NCI-H524 (cell line): ENCODE results near the gene SAMD4A.

Experiments
- DNase-seq, 2 experiments: peaks; one replicate each; lab custom pipeline; 2025; lab: John Stamatoyannopoulos, UW

Gene SAMD4A, protein sequence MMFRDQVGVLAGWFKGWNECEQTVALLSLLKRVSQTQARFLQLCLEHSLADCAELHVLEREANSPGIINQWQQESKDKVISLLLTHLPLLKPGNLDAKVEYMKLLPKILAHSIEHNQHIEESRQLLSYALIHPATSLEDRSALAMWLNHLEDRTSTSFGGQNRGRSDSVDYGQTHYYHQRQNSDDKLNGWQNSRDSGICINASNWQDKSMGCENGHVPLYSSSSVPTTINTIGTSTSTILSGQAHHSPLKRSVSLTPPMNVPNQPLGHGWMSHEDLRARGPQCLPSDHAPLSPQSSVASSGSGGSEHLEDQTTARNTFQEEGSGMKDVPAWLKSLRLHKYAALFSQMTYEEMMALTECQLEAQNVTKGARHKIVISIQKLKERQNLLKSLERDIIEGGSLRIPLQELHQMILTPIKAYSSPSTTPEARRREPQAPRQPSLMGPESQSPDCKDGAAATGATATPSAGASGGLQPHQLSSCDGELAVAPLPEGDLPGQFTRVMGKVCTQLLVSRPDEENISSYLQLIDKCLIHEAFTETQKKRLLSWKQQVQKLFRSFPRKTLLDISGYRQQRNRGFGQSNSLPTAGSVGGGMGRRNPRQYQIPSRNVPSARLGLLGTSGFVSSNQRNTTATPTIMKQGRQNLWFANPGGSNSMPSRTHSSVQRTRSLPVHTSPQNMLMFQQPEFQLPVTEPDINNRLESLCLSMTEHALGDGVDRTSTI

DNA sequence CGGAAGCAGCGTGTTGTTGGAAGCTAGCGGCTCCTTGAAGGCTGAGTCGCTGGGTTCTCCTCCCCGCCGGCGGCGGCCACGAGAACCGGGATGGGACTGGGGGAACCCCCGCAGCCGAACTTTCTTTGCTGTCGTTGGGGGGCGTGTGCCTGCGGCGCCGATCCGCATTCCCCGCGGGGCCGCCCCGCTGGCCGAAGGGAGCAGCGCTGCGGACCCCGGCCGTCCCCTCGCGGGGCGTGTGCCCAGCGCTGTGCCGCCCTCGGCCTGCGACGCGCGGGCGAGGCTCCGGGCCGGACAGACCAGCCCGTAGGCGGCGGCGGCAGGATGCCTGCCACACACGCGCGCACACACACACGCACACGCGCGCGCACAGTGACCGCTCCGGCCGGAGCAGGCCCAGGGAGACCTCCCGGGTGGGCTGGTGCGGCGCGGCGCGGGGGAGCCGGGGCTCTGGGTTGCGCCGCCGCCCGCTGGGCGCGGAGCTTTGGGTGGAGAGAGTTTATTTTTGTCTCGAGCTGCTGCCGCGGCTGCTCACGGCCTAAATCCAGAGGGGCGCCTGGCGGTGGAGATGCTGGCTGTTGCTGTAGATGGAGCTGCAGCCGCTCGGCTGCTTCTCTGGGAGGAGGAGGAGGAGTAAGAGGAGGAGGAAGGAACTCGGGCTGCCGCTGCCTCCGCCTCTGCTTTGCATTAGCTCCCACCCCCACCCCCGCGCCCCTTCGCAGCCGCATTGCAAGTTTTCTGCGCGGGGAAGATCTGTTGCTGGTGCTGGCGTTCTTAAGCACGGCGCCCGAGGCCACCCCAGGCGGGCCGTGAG lies at the start of gene SAMD4A:
TSS of gene SAMD4A (plus strand) at position 719 of the 814 bp plus-strand sequence. CDS start 789 bp downstream, outside the sequence.
- DNase-seq, result peak; percentile 72 to 78

DNA sequence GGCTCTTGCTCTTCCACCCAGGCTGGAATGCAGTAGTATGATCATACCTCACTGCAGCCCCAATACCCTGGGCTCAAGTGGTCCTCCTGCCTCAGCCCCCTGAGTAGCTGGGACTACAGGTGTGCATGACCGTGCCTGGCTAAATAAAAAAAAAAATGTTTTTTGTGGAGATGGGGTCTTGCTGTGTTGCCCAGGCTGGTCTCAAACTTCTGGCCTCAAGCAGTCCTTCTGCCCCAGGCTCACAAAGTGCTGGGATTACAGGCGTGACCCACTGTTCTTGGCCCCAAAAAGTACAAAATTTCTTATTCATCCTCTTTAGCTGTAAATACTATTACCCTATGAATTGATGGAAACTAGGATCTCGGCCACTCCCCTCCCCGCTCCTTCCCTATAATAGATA lies 42.5 kb upstream of the SAMD4A start:
- no peak for DNase-seq

DNA sequence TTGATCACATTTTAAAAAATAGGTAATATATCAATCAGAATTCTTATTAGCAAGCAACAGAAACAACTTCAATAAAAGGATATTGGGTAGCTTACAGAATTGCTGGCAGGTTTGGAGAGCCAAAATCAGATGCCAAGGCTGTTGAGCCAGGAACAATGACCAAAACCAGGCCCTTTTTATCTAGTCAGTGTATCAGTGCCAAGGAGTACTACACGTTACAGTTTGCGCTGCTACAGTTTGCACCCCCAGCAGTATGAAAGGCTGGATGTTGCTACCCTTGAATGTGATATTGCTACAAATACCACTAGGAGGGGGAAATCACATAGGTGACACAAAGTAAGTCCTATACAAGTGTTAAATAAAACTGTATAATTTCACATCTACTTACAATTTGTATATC lies 38.0 kb upstream of the SAMD4A start:
- no peak for DNase-seq

DNA sequence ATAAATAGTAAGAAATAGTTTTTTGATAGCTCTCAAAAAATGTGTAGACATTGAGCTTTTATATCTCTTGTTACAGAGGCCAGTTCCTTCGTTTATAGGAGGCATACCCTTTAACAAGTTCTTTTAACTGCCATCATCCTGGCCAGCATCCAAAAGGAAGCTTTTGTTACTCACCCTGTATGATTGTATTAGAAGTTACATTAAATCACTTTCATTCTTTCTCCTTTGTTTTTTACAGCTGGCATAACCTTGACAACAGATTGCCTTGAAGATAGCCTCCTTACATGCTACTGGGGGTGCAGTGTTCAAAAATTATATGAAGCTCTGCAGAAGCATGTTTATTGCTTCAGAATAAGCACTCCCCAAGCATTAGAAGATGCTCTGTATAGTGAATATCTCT lies 37.1 kb upstream of the SAMD4A start:
- no peak for DNase-seq

DNA sequence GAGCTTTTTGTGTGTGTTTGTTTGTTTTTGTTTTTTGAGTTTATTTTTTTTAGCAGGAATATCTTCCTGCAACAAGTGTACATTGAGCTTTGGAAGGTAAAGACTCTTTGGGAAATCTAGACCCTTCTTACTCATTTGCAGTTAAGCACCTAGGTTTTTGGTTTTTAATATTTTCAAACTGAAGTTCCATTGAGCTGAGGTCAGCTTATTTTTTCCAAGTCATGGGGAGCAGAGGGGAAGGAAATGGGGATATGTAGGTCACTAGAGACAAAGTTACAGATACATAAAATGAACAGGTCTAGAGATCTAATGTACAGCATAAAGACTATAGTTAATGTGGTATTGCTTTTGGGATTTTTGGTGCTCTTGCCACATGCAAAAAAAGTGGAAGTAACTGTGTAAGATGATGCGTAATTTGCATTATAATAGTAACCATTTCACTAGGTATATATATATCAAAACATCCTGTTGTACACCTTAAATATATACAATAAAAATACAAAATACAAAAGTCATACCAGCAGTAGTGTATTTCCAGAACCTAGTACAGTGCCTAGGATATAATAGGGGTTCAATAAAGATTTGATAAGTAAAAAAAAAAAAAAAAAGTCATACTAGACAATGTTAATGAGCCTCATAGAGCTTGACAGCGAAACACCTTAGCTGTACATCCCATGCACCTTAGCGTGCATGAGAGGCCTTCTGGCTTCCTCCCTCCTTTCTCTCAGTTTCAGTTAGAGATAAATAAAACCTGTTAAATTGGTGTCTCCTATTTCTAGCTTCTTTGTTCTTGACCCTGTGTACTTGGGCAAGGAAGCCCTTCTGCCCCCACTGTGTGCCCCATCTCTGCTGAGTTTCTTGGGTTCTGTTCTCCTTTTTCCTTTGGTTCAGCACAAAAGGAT lies 34.6 kb upstream of the SAMD4A start:
- DNase-seq, result no peak

DNA sequence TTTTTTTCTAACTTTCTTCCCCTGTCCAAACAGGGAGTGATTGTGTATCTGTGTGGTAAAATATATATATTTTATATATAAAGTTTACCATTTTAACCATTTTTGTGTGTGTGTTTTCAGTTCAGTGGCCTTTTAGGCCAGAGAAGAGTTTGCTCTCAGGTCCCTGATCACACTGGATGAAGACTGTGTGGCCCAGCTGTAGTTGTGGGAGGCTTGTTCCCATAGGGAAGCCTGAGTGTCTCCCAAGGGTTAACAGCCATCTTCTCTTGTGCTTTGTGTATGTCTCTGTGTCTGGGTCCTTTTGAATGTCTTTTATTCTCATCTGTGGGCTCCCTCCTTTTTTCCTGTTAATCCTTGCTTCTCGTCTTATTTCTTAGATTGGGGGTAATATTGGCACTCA lies 33.8 kb upstream of the SAMD4A start:
- no peak for DNase-seq

DNA sequence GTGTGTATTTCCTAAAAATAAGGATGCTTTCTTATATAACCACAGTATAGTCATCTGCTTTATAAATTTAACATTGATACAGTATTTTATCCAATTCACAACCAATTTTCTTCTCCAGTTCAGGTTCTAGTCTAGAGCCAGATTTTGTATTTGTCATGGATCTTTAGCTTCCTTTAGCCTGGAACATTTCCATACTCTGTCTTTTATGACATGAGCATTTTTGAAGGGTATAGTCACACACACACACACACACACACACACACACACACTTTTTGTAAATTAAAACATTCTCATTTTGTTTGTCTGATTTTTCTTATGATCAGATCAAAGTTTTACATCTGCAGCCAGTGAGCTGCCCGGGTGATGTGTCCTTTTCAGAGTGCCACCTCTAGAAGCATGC lies 31.8 kb upstream of the SAMD4A start:
- DNase-seq, result no peak

DNA sequence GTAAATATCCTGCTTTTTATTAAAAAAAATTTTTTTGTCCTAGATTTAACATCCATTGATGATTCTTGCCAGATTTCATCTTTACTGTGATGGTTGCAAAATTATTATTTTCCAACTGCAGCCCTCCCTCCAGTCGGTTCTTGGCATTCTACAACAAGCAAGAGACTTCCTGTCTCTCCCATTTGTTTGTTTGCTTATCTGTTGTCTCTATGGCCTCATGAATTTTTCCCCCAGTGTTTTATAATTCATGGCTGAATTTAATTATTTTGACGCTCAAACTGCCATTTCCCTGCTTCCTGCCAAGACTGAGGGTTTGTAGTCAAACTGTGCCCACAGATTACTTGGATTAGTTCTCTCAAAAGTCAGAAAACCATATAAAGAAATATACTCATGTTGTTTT lies 31.3 kb upstream of the SAMD4A start:
- no peak for DNase-seq

DNA sequence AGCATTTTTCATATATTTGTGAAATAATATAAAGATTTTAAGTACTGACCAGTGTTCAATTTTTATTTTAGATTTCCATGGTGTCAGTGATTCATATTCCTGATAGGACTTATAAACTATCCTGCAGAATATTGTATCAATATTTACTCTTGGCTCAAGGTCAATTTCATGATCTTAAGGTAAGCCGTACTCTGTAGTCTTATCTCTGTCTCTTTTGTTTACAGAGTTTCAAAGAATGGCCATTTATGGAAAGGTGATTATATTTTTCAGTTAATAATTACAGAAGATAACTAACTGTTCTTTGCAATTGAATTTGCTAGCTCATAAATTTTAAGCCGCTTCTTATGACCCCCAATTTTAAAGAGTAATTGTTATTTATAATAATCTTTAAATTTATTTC lies 29.3 kb upstream of the SAMD4A start:
- no peak for DNase-seq

DNA sequence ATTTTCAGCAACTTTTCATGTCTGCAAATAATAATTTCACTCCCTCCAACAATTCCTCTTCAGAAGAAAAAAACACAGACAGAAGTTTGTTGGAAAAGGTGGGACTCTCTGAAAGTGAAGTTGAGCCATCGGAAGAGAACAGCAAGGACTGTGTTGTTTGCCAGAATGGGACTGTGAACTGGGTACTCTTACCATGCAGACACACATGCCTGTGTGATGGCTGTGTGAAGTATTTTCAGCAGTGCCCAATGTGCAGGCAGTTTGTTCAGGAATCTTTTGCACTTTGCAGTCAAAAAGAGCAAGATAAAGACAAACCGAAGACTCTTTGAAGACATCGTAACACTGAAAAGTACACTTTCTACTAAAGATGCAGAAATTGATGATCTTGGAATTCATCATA lies 28.9 kb upstream of the SAMD4A start:
- DNase-seq, result no peak

DNA sequence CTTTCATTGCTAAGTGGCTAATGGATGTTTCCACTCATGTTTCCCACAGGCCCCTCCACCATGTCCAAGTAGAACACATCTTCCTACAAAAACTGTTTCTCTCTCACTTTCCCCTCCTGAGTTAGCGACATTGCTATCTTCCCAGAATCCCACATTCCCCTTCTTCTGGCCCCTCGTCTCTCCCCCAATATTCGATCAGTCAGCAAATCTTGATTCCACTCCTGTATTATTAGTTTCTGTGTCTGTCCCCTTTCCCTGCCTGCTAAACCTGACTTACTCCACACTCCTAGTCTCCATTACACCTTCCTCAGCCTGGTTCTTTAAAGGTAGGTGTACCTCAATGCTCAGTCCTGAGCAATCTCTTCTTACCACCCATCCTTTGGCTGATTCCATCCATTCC lies 19.3 kb upstream of the SAMD4A start:
- no peak for DNase-seq

DNA sequence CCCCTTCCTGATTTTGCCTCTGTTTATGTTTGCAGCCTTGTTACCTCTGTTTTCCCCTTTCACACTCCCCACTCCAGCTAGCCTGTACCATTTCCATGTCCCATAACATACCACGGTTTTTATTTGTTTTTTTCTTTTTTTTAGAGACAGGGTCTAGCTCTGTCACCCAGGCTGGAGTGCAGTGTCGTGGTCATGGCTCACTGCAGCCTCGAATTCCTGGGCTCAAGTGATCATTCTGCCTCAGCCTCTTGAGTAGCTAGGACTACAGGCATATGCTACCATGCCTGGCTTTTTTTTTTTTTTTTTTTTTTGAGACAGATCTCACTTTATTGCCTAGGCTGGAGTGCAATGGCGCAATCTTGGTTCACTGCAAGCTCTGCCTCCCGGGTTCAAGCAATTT lies 18.4 kb upstream of the SAMD4A start:
- DNase-seq, result no peak

DNA sequence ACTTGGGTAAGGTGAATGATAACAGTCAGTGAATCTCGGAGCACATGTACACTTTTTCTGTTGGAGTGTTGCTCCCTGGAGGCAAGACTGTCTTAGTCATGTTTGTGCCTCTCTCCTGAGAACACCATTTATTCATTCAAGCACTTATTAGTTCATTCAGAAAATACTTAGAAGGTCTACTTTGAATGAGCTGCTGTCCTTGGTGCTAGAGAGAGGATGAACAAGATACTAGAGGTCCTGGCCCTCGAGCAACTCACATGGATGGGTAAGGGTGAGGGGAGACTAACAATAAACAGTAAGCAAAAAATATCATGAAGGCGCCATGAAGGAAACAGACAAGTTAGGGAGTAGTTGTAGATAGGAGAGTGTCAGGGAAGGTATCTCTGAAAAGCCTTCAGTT lies 17.1 kb upstream of the SAMD4A start:
- no peak for DNase-seq

DNA sequence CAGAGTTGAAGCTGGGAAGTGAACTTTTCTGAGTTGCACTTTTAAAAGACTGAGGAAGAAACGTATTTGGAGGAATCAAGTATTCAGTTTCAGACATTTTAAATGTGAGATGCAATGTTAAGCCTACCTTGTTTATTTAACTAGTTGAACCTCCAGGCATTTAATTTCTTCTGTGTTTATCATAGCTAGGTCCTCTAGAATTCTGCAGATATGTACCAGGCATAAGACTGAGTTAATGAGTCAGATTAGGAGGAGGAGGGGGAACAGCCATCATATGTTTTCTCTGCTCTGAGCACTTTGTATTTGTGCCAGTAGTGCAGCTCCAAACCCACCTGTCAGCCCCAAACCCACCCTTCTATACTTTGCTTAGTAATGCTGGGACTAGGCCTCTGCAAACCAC lies 16.4 kb upstream of the SAMD4A start:
- no peak for DNase-seq

DNA sequence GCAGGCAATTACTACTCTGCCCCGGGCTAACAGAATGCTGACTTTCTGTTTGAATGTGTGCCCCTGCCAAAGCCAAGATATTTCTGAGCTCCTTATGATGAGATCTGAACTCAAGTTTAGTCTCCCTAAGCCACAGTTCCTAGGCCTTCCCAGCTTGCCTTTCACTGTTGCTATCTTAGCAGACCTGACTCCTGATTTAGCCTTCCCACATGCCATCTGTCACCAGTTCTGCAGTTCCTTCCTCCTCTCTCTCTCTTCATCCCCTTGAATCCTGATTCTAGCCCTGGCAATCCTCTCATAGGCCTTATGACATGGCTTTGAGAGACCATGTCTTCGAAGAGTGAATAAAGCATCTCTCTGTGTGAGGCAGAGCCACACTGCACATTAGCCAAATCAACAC lies 12.5 kb upstream of the SAMD4A start:
- DNase-seq, result peak; percentile 88 to 91

DNA sequence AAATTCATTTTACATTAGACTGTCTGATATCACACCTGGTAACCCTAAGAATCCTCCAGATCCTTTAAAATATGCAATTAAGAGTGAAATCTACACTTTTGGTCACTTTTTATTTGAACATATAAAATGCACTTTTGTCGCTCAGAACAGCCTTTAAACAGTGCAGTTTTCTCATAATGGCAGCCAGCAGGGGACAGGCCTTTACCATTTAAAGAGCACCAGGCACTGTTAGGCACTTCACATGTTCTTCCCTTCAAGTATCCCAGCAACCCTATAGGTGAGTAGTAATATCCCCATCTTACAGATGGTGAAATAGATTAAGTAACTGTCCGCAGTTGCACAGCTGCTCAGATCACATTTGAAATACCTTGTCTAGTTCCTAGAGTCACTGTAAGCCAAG lies 11.3 kb upstream of the SAMD4A start:
- DNase-seq, result peak in 1 of 2 experiments; percentile 12

DNA sequence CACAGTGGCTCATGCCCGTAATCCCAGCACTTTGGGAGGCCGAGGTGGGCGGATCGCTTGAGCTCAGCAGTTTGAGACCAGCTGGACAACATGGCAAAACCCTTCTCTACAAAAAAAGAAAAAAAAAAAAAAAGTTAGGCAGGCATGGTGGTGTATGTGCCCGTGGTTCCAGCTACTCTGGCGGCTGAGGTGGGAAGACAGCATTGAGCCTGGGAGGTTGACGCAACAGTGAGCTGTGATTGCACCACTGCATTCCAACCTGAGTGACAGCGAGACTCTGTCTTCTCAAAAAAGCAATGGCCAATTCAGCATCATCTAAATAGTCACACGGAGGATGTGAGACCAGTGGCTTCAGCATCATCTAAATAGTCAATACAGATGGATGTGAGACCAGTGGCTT lies 10.4 kb upstream of the SAMD4A start:
- no peak for DNase-seq

DNA sequence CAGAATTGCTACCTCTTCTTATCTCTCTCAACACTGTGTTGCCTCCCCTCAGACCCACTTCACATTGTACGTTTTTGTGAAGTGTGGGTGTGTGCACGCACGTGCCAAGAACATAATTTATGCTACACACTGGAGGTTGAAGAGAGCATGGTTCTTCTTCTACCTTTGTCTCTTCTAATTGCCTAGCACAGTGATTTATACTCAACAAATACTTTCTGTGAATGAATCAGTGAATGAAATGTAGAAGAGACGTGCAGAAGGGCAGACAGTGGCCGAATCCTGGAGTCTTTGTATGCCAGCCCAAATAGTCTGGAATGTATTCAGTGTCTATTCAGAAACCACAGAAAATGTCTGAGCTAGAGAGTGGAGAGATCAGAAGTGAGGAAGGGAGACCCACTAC lies 4.6 kb upstream of the SAMD4A start:
- DNase-seq, result no peak

DNA sequence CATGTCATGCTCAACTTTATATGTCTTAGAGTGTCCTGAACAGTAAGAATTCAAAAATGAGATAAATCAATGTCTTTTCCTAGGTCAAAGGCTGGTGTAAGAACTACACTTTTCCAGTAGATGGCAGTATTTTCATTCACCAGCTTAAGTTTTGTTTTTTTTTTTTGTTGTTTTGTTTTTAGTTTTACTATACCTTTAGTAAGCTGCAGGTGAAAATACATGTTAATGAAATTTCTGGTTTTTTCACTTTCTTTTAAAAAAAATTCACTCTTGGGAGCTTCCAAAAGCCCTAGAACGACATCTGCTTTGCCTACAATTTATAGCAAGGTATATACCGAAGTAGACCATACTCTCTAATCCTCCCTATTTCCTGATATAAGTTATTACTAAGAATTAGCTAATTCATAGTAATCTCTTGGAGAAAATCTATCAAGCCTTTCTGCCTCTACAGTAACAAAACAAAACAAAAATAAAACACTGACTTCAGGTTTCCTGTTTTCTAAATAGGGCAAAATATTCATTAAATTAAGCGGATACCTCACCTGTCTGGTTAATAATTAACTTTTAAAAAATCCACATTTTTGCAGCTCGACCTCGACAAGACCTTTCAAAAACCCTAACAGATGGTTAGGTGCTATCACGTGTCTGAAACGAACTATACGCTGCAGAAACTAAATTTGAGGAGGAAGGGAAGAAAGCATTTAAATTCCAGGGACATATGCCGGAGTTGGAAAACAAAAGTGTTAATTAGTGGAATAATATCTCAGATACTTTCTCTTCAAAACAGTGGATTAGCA lies 2.7 kb upstream of the SAMD4A start:
- peak in 1 of 2 experiments; percentile 82 for DNase-seq

DNA sequence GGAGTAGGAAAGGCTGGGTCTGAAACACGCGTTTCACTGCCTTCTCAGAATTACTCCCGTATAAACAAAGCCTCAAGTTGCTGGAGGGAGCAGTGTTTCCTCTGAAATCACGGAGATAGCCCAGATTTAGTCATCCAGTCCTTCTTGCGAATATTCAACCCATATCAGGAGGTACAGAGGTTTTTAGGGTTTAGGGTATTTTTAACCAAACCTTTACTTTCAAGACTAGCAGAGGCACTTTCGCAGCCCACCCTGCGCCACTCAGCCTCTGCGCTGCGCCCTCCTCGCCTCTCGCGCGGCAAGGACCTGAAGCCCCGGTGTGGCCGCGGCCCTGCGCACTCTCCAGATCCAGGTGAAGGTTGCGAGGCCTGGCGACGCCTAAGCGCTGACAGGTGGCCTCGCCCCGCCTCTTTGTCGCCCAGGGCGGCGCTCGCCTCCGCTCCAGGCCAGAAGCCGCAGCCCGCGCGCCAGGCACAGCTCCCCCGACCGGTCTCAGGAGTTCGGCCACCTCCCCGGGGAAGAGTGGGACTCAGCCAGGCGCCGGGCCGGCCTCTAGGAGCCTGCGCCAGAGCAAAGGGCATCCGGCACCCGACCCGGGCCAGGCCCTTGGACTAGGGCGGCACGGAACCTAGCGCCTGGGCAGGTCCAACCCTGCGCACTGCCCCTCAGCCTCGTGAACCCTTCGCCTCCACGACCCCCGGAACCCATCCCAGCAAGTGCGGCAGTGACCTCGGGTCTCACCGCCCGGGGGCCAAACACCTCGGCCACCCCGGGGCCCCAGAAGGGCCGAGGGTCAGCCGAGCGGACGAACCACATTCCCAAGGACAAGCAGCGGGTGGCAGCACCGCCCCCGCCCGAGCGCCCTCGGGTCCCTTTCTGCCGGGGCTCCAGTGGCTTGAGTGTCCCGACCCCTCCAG lies 1.8 kb upstream of the SAMD4A start:
- DNase-seq, result peak; percentile 74 to 82
